Panc1 (cell line): Measurements from ENCODE around the gene SYT2.
"Not testable (repeated sequence)": the region's sequence is repeated elsewhere in the genome, so short reads cannot be mapped to it uniquely, and the experiment has no call there.

Experiments used
- POLR2AphosphoS5 ChIP-seq: IDR thresholded peaks from 2 replicates; pipeline ENCODE4 v1.6.1; 2012; ENCODE audit warnings: mild to moderate bottlenecking, low read depth, low read length, moderate library complexity
- TF ChIP-seq, protein P1 (sequence below): fragments of 450-650 bp; IDR thresholded peaks from 2 replicates; pipeline ENCODE4 v1.5.1; 2017; ENCODE audit warnings: mild to moderate bottlenecking

GRCh38 chr1:202554619-202555018, 155.6 kb downstream of the SYT2 start:
- TF ChIP-seq, protein P1, sequence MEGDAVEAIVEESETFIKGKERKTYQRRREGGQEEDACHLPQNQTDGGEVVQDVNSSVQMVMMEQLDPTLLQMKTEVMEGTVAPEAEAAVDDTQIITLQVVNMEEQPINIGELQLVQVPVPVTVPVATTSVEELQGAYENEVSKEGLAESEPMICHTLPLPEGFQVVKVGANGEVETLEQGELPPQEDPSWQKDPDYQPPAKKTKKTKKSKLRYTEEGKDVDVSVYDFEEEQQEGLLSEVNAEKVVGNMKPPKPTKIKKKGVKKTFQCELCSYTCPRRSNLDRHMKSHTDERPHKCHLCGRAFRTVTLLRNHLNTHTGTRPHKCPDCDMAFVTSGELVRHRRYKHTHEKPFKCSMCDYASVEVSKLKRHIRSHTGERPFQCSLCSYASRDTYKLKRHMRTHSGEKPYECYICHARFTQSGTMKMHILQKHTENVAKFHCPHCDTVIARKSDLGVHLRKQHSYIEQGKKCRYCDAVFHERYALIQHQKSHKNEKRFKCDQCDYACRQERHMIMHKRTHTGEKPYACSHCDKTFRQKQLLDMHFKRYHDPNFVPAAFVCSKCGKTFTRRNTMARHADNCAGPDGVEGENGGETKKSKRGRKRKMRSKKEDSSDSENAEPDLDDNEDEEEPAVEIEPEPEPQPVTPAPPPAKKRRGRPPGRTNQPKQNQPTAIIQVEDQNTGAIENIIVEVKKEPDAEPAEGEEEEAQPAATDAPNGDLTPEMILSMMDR = not testable (repeated sequence)
- TF ChIP-seq POLR2AphosphoS5 = not testable (repeated sequence)
